GM18868 (cell line): ENCODE measurements around the gene ADD1.
"Not testable (repeated sequence)": the region's sequence is repeated elsewhere in the genome, so short reads cannot be mapped to it uniquely, and the experiment has no call there.

Source experiments
- ATAC-seq: cut with Tn5 transposase; IDR thresholded peaks from one replicate; pipeline ENCODE4 v1.9.1; 2021; ENCODE audit warnings: mild to moderate bottlenecking, moderate library complexity; ENCODE audit not compliant: unreplicated experiment

The ADD1 gene

DNA sequence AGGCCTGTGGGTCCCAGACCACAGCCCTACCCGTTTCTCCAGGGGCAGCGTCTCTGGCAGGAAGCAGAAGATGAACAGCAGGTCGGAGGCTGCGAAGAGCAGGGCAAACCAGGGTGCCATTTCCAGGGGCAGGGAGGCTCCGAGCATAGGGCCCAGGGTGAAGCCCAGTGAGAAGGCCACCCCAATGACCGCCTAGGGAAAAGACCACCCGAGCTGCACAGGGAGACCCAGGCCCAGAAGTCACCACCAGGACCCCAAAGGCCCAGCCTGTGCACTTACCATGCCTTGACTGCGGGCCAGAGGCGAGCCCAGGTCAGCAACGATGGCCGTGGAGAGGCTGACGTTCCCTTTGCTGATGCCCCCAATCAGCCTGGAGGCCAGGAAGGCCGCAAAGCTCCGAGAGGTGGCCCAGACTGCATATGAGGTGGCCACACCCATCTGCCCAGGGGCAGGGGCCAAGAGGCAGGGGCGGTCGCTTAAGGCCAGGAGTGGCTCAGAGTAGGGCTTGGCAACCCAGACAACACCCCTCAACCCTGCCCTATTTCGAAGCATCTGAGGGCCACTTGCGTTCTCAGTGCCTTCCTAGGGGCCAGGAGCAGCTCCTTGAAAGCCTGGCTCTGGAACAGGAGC is 88.8 kb downstream of the ADD1 start:
- ATAC-seq, result no peak

DNA sequence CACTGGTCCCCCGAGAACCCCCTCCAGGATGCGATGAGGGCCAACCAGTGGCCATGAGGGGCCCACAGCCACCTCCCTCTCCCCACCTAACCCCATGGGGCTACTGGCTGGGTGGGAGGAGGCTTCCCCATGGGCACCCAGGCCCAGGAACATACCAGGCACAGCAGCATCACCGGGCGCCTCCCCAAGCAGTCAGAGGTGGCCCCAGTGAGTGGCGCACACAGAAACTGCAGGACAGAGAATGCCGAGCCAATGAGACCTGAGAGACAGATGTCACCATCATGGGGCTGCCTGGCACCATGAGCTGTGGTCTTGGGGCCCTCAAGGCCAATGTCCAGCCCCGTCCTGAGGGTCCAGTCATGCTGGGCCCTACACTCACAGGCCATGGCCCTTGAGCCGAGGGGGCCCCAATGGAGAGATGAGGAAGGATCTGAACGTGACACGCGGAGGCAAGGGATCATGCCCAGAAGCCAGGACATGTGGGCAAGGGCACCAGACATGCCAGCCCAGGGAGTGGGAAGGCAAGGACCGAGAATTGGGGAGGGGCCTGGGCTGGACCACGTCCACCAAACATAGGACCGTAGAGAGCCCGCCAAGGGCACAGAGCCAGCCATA is 89.4 kb downstream of the ADD1 start:
- no peak for ATAC-seq

DNA sequence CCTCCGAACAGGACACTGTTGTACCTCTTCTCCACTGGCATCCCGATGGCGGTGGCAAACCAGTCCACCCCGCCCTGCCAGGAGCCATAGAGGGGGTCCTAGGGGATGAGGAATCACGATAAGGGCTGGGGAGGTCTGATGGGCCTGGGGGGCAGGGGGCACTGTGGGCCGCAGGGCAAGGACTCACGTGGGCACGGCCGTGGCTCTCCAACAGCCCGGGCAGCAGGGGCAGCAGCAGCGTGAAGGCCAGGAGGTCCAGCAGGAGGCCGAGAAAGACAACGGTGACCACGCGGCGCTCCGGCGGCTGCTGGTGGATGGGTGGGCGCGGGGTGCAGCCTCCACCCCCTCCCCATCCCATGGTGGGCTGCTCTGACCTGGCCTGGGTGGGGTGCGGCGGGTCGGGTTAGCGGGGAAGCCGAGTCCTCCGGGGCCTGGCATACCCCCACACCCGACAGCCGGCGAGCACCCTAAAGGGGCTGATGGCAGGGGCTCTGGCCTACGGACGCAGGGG is 90.0 kb downstream of the ADD1 start:
- ATAC-seq, result no peak

DNA sequence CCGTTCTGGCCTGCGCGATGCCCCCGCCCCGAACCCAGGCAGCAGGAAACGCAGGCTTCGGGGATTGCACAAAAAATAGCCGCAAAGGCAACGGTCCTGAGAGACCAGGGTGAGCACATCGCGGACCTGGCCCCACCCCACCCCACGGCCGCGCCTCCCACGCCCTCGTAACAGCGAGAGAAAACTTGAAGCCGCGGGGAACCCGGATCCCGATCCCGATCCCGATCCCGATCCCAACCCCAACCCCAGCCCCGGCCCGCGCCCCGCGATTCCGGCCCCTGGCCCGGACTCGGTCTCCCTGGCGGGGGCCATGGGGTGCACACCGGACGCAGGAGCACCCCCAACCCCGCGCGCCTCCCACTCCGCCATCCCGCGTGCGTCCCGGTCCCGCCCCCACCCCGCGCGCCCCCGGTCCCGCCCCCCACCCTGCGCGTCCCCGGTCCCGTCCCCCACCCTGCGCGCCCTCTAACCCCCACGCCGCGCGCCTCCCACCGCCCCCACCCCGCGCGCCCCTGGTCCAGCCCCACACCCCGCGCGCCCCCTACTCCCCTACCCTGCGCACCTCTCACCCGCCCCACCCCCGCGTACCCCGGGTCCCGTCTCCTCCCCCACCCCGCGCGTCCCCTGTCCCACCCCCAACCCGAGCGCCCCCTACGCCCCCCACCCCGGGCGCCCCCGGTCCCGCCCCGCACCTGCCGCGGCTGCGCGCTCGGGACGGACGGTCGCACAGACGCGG is 90.6 kb downstream of the ADD1 start:
- no peak for ATAC-seq

DNA sequence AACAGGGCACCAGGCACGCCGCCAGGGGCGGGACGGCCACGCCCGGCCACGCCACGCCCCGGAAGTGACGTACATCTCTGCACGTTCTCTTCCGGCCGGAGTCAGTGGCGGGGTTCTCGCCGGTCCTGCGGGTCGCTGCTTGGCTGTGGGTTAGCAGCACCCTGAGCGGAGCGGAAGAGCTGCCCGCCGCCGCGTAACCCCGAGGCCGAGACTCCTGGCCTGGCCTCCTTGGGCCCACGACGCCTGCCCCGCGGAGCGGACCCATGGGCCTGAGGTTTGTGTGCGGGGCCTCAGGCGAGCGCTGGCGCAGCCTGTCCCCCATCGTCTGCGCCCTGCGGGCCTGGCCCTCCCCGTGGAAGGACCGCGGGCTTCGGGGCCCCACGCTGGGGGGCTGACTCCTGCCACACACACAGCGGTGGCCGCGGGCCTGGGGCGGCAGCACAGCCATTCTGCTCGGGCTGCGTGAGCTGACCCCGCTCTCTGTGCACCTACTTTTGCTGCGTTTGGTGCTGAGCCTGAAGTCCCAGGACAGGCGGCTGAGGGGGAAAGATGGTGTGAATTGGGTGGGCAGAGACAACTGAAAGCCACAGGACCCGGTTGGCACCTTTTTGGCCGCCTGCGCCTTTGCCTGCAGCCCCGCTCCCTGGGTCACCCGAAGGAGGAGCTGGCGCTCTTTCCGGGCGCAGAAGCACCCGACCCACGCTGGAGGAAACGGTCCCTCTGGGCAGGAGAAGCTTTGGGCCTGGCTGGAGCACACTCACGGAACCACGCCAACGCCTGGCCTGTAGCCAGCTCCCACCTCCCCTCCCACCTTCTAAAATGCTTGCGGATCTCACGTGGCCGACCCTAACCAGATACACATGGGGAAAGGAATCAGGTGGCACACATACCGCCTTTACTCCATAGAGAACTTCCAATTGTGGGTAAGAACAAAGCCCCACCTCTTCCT is 91.4 kb downstream of the ADD1 start:
- peak; percentile 35 for ATAC-seq

DNA sequence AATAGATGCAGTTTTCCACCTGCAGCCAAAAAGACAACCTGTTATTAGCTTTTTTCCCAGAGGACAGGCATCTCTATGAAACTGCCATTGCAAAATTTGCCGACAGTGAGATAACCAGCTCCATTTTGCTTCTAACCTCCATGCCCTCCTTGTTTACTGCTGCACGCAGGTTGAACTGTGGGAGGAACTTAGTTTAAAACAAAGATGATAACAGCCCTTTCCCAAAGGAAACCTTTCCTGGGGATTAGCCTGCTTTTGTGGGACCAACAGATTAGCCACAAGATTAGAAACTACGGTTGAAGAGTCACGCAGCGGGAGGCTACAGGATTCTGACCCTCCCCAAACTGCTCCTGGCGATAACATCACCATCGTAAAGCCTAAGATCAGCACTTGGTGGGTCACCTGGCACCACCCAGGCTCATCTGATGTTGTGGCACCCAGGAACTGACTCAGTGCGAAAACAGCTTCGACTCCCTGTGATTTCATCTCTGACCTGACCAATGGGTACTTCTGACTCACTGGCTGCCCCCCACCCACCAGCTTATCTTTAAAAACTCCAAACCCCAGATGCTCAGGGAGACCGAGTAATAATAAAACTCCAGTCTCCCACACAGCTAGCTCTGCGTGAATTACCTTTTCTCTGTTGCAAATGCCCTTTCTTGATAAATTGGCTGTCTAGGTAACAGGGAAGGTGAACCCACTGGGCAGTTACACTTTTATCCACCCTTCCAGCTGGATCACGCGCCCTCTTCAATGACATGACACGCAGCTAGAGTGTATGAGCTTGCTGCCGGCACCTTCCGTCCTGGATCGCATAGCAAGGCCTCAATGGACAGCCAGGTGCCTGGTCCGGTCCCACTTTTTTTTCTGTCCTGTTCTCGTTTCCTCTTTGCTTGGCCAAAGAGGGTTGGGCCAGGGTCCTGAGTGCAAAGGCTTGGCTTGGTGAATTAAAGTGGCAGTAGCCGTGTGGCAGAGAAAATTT is 92.4 kb downstream of the ADD1 start:
- ATAC-seq, result no peak

DNA sequence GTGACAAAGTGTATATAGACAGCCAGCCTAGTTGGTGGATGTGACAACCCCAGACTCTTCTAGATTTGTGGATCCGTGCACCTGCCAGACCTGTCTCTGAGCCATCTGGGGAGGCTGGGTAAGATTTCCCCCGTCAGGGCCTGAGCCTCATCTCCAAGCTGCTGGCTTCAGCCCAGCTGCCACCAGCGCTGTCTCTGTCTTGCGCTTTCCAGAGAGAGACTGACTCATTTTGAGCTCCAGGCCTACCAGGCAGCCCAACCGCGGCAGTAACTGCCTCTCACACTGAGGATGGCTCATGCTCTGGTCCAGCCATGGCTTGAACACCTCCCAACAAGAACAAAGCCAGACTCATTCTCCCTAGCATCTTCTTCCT is 93.1 kb downstream of the ADD1 start:
- peak; percentile 30 for ATAC-seq

DNA sequence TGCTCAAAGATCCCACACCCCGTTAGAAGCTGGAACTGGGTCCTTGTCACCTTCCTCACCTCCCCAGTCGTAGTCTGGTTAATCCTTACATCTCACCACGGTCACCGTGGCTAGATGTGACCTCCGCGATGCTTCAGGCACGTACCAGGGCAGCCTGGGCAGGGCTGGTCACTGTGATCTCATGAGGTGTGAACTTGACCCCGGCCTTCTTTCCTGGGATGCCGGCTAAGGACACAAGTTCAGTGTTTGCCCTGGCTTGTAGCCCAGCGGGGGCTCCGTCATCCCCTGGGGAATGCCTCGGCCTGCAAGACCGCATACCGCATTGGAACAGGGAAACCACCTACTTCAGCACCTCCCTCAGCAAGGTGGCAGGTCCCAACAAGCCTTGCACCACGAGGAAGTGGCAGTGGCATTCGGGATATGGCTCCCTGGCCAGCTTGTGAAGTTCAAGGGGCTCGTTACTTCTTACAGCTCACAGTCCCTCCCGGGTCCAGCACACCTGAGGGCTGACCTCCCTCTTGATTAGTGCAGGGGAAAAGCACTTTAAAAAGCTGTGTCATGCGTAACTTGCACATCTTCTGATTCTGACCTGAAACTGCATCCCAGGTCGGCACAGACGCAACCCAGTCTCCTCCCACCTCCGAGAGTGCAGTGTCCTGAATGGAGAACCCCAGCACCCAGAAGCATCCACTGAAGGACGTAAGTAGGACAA is 93.7 kb downstream of the ADD1 start:
- ATAC-seq, result peak; percentile 26

DNA sequence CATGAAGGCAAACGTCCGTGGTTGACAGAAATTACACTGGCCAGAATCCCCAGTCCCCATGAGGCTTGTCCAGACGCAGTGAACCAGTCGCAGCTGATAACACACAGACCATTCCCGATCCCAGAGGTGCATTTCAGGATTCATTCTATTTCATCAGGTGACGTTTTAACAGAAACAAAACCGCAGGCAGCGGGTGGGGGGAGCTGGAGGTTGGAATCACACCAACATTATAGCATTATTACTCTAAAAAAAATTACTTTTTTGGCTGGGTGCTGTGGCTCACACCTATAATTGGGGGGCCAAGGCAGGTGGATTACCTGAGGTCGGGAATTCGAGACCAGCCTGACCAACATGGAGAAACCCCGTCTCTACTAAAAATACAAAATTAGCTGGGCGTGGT is 94.3 kb downstream of the ADD1 start:
- ATAC-seq, result no peak

DNA sequence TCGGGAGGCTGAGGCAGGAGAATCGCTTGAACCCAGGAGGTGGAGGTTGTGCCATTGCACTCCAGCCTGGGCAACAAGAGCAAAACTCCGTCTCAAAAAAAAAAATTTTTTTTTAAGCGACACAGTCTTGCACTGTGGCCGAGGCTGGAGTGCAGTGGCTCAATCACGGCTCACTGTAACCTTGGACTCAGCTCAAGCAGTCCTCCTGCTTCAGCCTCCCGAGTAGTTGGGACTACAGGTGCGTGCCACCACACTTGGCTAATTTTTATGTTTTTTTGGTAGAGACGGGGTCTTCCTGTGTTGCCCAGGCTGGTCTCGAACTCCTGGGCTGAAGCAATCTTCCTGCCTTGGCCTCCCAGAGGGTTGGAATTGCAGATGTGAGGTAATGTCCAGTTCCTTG is 94.8 kb downstream of the ADD1 start:
- not testable (repeated sequence) for ATAC-seq

DNA sequence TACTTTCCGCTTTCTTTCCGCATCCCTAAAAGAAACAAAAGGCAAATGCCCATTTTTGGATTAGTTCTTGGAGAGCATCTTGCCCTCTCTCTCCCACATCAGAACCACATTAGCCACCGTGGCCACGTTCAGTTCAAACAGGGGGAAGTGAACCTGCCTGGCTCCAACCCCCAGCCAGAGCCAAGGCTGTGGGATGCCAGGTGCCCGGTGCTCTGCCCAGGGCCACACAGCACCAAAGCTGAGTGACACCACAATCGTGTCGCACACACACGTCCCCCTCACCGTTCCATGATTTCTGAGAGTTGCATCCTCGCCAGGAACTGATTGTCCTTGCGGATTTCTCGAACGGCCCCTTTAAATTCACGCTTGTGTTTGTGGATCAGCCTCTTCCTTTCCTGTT is 95.3 kb downstream of the ADD1 start:
- no peak for ATAC-seq

DNA sequence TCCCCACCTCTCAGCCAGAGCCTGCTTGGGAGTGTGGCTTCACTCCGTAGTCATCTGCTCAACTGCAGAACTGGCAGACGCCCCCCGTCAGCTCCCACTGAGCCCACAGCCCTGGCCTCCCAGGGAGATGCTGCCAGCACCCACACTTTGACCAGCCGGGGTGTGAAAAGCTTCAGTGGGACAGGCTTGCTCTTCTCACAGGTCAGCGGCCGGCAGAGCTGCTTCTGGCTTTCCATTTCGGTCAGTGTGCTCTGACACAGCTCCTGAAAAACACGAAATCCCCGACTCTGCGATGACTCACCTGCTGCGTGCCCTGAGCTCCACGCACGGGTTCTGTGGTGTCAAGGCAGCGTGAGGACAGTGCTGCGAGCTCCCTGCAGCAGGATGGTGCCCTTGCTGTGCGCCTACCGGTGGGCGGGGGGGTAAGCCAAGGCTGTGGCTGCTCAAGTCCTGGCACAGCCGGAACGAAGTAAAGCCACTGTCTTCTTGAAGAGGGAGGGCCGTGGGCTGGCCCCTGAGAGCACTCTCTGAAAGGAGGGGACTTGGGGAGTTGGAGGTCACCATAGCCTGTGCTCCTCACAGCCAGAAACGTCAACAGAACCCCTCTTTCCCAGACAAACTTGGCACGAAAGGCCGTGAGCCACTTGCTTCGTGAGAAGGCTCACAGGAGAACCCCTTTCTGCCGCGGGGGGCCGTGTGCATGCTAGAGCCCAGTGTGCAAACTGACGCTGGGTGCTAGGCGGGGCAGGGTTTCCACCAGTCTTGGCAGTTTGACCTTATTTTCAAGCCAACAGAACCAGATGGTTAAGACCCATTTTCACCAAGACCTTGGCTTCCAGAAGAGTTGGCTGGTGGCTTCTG is 96.0 kb downstream of the ADD1 start:
- ATAC-seq, result no peak

DNA sequence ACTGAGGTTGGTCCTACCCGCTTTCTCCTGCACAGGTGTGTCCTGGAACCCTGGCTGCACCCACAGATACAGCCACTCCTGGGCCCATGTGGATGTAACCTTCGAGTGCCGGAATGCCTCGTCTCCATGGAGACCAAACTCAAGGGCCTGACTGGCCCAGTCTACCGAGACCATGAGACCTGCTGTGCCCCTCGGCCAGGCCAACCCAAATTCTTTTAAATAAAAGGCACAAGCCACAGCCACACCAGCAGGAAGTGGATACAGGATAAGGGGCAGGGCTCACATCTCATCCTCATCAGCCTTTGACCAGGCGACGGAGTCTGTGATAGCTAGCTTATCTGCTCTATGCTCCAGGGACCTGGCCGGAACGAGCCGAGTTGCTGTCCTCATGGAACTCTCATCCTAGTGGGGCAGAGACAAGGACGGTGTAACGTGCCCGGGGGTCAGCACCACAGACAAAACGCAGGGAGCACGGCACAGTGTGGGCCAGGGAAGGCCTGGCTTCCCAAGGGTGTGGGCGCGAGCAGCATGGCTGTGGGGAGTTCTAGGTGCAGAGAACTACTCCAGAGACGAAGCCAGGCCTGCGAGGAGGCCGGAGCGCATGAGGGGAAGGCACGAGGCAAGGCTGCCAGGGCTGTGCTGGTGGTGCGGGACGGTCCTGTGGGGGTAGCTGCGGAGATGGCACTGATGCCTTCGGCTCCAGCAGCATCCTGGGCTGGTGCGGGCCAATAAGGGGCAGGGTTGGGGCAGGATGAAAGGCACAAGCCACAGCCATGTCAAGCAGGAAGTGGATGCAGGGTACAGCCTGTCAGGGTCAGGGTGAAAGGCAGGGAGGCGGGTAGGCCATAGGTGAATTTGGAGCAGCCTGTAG is 96.9 kb downstream of the ADD1 start:
- ATAC-seq, result no peak

DNA sequence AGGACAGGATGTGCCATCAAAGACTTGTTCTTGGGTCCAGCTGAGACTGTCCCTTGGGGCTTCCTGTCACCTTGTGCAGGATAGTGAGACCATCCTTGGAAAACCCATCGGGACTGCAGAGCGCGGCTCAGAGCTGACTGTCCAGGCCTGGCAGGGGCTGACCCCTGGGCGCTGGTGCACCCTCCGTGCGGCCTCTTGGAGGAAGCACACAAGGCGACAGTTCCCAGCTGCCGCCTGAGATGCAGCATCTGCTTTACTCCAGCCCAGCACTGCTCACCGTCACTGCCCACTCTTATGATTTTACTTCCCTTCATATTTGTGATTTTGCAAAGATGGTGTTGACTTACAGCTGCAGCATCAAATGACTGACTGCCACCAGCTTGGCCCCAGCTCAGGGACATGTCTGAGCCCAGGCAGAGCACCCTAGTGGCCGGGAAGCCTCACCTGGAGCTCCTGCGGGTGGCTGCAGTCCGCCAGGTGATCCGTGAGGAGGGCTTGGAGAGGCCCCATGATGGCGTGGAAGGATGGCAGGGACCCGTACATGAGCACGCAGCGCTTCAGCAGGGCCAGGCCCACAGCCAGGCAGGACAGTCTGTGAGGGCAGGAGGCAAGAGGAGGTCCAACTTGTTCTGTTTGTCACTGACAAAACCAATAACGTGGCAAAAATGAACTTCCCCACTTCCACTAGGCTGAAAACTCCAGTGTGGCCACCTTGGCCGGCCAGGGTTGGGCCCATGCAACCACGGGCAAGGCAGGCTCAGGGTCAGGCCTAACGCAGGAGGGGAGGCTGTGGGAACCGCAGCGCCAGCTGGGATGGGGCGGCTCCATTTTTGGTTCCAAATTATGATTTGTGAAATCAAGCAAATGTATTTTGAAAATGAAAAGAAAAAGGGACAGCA is 97.7 kb downstream of the ADD1 start:
- no peak for ATAC-seq

DNA sequence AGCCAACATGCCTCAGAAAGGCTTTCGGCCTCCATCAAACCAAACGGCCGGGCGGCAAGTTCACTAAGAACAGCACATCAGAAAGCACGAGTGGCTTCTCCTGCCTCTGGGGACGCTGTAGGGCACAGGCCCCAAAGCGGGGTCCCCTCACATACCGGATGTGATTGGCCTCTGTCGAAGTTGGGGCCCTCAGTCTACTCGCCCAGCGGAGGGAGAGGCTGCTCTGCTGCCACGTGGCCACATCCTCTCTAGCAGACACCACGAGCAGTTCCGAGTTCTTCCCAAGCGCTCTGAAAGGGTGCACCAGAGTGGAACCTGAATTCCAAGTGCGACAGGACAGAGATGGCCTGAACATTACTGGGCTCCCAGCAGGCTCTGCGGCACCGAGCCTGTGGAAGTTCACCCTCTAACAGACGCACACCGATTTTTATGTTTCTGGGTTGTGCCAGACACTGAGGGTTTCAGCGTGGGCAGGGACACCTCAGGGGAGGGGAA is 98.4 kb downstream of the ADD1 start:
- ATAC-seq, result no peak
